Upper lobe of right lung (tissue), 1 donor: ENCODE measurements around the gene AMER3. TPM values are rescaled to one million over a fixed set of nuclear protein-coding genes. Genes with fewer than 3 reads are reported as not detected.
A peak's percentile ranks its signal among the peaks of the same experiment; 100 is the strongest.

Experiments
- ATAC-seq: fragments of 200-7000 bp; cut with Tn5 transposase; one replicate; pipeline ENCODE4 v1.9.1; 2020; ENCODE audit warnings: mild to moderate bottlenecking, moderate library complexity
- DNase-seq: peaks from one replicate; pipeline ENCODE4 v3.0.0-alpha.2; 2020
- H3K27ac ChIP-seq: fragments of 200-600 bp; one replicate; pipeline ENCODE4 v1.8.0; 2022
- H3K27me3 ChIP-seq: fragments of 200-600 bp; one replicate; pipeline ENCODE4 v1.8.0; 2022; ENCODE audit warnings: mild to moderate bottlenecking
- H3K36me3 ChIP-seq: fragments of 200-600 bp; one replicate; pipeline ENCODE4 v1.8.0; 2022
- H3K4me1 ChIP-seq: fragments of 200-600 bp; one replicate; pipeline ENCODE4 v1.8.0; 2022
- H3K4me3 ChIP-seq: fragments of 200-600 bp; one replicate; pipeline ENCODE4 v1.8.0; 2022; ENCODE audit warnings: mild to moderate bottlenecking
- H3K9me3 ChIP-seq: fragments of 200-600 bp; one replicate; pipeline ENCODE4 v1.8.0; 2022
- intact Hi-C: fragments of 100-400 bp; cut with DNase I; formaldehyde crosslinking; loops from one replicate; pipeline ENCODE4 v1.11.0; 2022
- total RNA-seq: library from RNA; stranded (reverse); fragmentation: NEBNext Ultra II Directional; extraction: Animal tissue kit (Norgen Biotek cat#: 25700); gene quantifications from one replicate; pipeline ENCODE4 v1.2.1, GENCODE V29; 2021
- TF ChIP-seq, protein P1 (sequence below): fragments of 200-600 bp; IDR thresholded peaks from one replicate; pipeline ENCODE4 v1.8.0; 2022; ENCODE audit warnings: antibody characterized with exemption
- donor health status: DM: no; HTN: yes; CAD: no; lungs with severe emphysema.

Gene AMER3
- total RNA-seq, 1 donor from 2014 or later: not detected

DNA sequence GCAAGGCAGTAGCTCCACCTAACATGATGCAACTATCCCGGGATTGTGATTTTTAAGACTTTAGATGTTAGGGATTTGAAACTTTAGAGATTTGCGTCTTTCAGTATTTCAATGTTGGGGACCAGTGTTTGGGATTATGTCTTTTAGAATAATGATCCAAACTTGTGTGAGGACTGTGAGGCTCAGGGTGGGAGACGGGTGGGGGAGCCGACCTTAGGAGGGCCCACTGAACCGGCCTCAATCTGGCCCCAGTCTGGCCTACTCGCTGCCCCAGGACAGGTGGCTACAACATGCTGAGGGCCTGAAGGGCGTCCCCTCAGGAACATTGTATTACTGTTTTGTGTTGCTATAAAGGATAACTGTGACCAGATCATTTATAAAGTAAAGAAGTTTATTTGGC, 10.7 kb downstream of the AMER3 start:
- intact Hi-C loops: no loop called here
- Histone ChIP-seq H3K27ac (no peak overlapping the region), H3K36me3 (no peaks in the 10 kb centered on the region), H3K27me3 (no peaks in the 10 kb centered on the region), H3K4me3 (no peak overlapping the region), H3K4me1 (no peaks in the 10 kb centered on the region), H3K9me3 (no peaks in the 10 kb centered on the region)
- DNase-seq: no peak
- TF ChIP-seq, protein P1, sequence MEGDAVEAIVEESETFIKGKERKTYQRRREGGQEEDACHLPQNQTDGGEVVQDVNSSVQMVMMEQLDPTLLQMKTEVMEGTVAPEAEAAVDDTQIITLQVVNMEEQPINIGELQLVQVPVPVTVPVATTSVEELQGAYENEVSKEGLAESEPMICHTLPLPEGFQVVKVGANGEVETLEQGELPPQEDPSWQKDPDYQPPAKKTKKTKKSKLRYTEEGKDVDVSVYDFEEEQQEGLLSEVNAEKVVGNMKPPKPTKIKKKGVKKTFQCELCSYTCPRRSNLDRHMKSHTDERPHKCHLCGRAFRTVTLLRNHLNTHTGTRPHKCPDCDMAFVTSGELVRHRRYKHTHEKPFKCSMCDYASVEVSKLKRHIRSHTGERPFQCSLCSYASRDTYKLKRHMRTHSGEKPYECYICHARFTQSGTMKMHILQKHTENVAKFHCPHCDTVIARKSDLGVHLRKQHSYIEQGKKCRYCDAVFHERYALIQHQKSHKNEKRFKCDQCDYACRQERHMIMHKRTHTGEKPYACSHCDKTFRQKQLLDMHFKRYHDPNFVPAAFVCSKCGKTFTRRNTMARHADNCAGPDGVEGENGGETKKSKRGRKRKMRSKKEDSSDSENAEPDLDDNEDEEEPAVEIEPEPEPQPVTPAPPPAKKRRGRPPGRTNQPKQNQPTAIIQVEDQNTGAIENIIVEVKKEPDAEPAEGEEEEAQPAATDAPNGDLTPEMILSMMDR: no peak
- no peak for ATAC-seq

DNA sequence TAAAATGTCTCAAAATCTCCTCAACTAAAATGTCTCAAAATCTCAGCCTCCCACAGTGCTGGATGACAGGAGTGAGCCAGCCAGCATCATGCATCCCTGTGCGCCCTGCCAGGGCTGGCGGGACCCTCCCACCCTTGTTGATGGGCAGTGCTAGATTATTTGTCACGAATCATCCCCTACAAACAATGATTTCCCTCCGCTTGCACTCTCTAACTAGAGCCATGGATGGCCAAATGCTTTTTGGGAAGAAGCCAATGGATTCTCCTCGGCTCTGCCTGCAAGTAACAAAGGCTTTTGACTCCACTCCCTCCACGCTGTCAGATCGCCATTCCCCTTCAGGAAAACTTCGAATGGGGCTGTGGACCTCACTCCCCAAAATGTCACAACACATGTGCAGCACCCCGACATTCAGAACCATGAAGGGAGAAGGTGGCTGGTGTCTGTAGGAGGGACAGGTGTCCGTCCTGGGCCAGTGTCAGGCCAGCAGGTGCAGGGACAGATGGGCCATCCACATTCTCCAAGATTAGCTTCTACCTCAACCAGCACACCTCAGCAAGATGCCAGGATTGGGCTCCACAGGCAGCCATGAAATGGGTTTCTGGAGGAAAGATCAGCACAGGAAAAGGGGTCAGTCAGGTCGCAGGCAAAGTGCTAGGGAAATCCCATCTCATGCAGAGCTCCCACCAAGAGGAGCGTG, 11.5 kb downstream of the AMER3 start:
- ATAC-seq (no peak), DNase-seq (no peak)
- H3K27me3 ChIP-seq: no peaks in the 10 kb centered on the region
- TF ChIP-seq, protein P1: no peak
- no peaks in the 10 kb centered on the region for H3K9me3 ChIP-seq
- H3K4me3 ChIP-seq: no peak overlapping the region
- no peak overlapping the region for H3K27ac ChIP-seq
- intact Hi-C loops: no loop called here
- H3K36me3 ChIP-seq: no peaks in the 10 kb centered on the region
- no peaks in the 10 kb centered on the region for H3K4me1 ChIP-seq

DNA sequence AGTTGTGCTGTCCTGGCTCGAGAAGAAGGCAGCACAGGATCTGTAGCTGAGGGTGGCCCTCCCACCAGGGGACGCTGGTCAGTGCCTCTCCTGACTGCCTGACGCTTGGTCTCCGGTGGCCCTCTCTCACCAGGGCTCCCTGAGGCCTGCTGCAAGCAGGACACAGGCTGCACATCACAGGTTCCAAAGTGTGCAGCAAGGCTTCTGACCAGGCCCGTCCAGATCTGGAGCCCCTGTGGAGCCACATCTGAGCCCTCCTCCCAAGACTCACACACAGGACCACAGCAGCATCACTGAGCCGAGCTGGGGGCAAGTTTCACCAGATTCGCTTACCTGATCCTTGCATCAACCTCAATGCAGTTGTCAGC, 12.1 kb downstream of the AMER3 start:
- H3K27ac ChIP-seq: no peak overlapping the region
- no peaks in the 10 kb centered on the region for H3K36me3 ChIP-seq
- H3K9me3 ChIP-seq: no peaks in the 10 kb centered on the region
- no peak for DNase-seq
- TF ChIP-seq, protein P1: no peak
- no peaks in the 10 kb centered on the region for H3K27me3 ChIP-seq
- no peak for ATAC-seq
- no peak overlapping the region for H3K4me3 ChIP-seq
- intact Hi-C loops: no loop called here
- H3K4me1 ChIP-seq: no peaks in the 10 kb centered on the region

DNA sequence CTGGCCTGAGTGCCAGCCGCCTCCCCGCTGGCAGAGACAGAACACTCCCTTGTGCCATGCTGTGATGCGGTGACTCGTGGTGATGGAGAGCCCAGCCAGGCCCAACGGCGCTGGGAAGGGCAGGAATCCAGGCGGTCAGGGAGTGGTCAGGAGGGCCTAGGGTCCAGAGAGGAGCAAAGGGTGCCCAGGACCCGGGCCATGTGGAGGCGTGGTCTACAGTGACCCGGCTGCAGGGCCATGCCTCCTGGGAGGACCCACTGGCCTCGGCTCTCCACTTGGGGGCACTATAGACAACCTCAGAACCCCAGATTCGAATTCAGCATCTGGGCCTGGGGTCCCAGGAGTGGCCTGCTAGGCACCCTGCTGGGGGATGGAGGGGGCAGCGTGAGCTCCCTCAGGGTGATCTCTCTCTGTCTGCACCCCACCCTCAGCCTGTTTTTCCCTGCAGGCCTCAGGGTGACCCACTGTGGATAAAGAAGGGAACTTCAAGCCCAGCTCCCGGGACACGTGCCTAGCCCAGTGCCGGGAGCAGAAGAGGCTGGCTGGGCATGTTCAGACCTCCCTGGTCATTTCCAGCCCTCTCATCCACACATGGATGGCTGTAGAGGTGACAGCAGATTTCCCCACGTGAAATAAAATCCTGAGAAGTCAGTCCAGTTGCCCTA, 13.0 kb downstream of the AMER3 start:
- ATAC-seq (peak; percentile 8), DNase-seq (no peak)
- Histone ChIP-seq H3K4me3 (no peak overlapping the region), H3K4me1 (no peaks in the 10 kb centered on the region), H3K27me3 (no peaks in the 10 kb centered on the region), H3K27ac (no peak overlapping the region), H3K36me3 (no peaks in the 10 kb centered on the region), H3K9me3 (no peaks in the 10 kb centered on the region)
- TF ChIP-seq, protein P1: no peak
- intact Hi-C loops: no loop called here

DNA sequence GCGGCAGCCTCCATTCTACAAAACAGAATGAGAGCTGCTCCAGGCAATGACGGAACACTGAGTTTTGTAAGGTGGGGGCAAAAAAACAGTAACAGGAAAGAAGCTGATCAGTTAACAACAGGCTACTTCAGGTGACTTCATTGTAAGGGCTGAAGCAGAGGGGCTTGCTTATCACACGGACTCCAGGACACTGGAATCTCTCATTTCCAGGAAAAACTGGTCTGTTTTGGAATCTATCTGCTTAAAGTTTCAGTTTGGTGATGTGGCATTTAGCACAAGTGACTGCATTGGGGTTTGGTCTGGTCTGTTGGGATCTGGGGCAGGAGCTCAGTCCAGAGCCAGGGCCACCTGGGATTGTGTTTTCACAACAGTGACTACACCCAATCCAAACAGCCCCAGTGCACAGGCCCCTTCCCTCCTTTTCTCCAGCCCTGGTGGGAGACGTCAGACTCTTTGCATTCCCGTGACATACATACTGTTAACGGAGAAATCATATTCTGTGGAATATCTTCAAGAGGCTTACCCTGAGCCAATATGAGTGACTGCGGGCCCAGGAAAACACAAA, 14.1 kb downstream of the AMER3 start:
- intact Hi-C loops: no loop called here
- DNase-seq: no peak
- no peaks in the 10 kb centered on the region for H3K9me3 ChIP-seq
- H3K27ac ChIP-seq: no peak overlapping the region
- no peak overlapping the region for H3K4me3 ChIP-seq
- TF ChIP-seq, protein P1: no peak
- ATAC-seq: no peak
- no peaks in the 10 kb centered on the region for H3K36me3 ChIP-seq
- H3K27me3 ChIP-seq: no peaks in the 10 kb centered on the region
- no peaks in the 10 kb centered on the region for H3K4me1 ChIP-seq
